GM18519 (cell line): Measurements from ENCODE around the gene TMEM260.
"Not testable (repeated sequence)": the region's sequence is repeated elsewhere in the genome, so short reads cannot be mapped to it uniquely, and the experiment has no call there.

ENCODE experiments used
- ATAC-seq: cut with Tn5 transposase; IDR thresholded peaks from one replicate; pipeline ENCODE4 v1.9.1; 2021; ENCODE audit warnings: mild to moderate bottlenecking, moderate library complexity; ENCODE audit not compliant: unreplicated experiment, low FRiP score

TMEM260 gene

DNA sequence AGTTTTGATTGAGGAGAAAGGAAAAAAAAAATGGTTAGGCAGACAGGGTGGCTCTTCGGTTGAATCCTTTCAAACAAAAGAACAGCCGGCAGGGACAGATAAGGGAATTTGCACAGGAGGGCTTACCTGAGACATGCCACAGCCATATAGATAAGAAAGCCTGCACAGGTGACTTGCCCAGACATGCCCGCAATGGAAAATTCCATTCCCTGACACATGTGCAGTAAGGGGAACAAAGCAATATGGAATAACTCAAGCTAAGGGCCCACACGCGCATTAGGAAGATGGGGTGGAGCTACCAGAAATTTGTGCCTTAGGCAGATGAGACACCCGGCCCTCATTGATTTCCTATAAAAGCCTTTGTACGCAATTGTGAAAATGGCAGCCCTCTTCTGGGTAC, 86.7 kb downstream of the TMEM260 start:
- ATAC-seq: no peak

- ATAC-seq: no peak
Measured at GRCh38 chr14:56666716-56667115, 87.1 kb downstream of the TMEM260 start.

GRCh38 chr14:56667290-56667689, 87.7 kb downstream of the TMEM260 start:
- not testable (repeated sequence) for ATAC-seq

GRCh38 chr14:56676042-56676441, 96.4 kb downstream of the TMEM260 start:
- no peak for ATAC-seq

GRCh38 chr14:56678838-56679237, 99.2 kb downstream of the TMEM260 start:
- ATAC-seq: no peak

DNA sequence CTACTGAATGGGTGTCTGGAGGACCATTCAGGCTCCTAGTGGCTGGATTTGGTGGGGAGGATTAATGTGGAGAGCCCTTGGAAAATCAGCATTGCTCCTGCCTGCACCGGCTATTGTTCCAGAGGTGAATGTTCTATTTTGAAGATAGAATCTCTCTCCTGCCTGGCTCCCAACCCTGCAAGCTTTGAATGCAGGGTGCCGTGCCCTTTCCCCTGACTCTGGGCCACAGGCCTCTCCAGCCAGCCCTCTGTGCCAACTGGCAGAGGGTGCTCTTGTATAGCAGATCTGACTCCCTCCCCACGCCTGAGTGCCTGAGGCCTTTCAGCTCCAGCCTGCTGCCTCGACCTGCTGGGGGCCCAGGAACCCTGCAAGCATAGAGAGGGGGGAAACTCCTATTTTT, 106.8 kb downstream of the TMEM260 start:
- ATAC-seq: no peak

DNA sequence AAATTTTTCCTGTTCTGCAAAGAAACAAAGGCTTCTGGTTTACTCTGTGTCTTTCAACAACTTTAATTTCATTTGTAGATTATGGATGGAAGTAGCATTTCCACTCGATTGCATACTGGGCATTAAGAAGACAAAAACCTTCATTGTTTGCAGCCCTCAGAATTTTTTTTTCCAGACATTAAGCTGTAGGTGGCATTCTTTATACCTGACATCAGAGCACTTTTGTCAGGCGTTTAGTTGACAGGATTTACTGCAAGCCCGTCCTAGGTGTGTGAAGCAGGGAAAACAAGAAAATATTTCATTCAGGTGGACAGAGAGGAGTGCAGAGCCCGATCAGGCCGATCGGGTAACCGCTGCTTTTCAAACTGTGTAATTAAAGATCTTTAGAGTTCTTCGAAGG, 107.5 kb downstream of the TMEM260 start:
- ATAC-seq: no peak

DNA sequence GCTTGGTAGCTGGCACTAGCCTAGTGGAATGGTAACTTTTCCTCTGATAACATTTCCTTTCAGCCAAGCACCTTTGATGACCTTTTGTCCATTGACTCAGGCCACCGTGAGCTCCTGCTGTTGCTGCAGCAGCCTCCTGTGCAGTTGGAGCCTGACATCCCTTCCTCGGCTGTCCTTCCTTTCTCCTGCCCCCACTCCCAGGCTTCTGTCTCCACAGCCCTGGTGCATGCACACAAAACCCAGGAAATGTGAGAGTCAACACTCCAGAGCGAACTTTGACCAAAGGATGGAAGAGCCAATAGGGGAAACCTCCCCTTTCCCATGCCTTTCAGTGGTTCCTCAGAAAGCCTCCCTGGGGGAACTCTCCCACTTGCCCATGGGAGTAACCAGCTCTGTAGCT, 115.0 kb downstream of the TMEM260 start:
- ATAC-seq: no peak

DNA sequence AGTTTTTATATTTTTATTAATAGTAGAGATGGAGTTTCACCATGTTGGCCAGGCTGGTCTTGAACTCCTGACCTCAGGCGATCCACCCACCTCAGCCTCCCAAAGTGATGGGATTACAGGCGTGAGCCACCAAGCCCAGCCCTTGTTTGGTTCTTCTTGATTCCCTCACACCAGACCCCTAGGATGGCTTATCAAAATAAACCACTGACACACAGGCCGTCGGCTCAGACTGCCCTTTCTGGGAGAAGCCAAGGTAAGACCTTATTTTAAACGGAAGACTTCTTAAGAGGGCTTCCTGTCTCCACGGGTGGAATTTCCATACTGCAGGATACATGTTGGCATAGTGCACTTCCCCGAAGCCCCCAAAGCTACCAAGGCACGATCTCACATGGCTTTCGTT, 115.6 kb downstream of the TMEM260 start:
- not testable (repeated sequence) for ATAC-seq
